Activated naive CD8-positive, alpha-beta T cell treated with anti-CD3 and anti-CD28 coated beads for 36 hours (primary cell): ENCODE measurements around the gene DMD. TPM values are rescaled to one million over a fixed set of nuclear protein-coding genes. Genes with fewer than 3 reads are reported as not detected.
A peak's percentile ranks its signal among the peaks of the same experiment; 100 is the strongest.

Experiments
- DNase-seq: peaks from one replicate; pipeline ENCODE4 v3.0.0; 2021
- H3K27ac Mint-ChIP-seq: one replicate; pipeline ENCODE4 v1.8.0; 2022; ENCODE audit warnings: mild to moderate bottlenecking, moderate library complexity, mixed read lengths
- H3K27me3 Mint-ChIP-seq: one replicate; pipeline ENCODE4 v1.8.0; 2022; ENCODE audit warnings: mild to moderate bottlenecking, mixed read lengths
- H3K36me3 Mint-ChIP-seq: one replicate; pipeline ENCODE4 v1.8.0; 2021; ENCODE audit warnings: mild to moderate bottlenecking, mixed read lengths
- H3K4me1 Mint-ChIP-seq: one replicate; pipeline ENCODE4 v1.8.0; 2021; ENCODE audit warnings: mixed read lengths
- H3K4me3 Mint-ChIP-seq: one replicate; pipeline ENCODE4 v1.8.0; 2022; ENCODE audit warnings: mild to moderate bottlenecking, moderate library complexity, mixed read lengths
- H3K9me3 Mint-ChIP-seq: one replicate; pipeline ENCODE4 v1.8.0; 2022; ENCODE audit warnings: mixed read lengths
- total RNA-seq, 2 experiments: library from RNA; stranded (reverse); gene quantifications; one replicate each; pipeline ENCODE4 v1.2.3, GENCODE V29; 2021

The DMD gene
- total RNA-seq, 2 experiments from 2014 or later: 0.08 to 0.46 TPM

GRCh38 chrX:31165241-31166035, 2045.9 kb downstream of the DMD start:
- no peak for DNase-seq
- H3K27ac Mint-ChIP-seq: no peak overlapping the region
- no peaks in the 10 kb centered on the region for H3K4me1 Mint-ChIP-seq
- no peaks in the 10 kb centered on the region for H3K9me3 Mint-ChIP-seq
- H3K36me3 Mint-ChIP-seq: no peaks in the 10 kb centered on the region
- peaks cover 3% of the 10 kb centered on the region for H3K27me3 Mint-ChIP-seq
- H3K4me3 Mint-ChIP-seq: no peak overlapping the region

DNA sequence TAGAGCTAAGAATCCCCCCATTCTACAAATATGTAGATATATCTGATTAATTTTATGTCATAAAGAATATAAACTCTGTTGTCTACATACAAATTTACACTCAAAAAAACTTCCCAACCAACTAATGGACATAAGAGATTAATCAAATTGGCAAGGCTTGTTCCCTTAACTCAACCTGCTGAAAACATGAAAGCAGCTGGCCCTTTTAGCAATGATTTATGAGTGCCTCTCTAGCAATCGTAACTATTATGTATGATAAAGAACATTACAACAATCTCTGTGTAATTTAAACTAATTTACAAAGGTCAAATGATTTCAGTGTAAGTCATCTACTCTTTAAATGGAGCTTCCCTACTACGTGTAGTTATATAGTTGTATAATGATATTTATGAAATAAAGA, 2056.4 kb downstream of the DMD start:
- H3K4me3 Mint-ChIP-seq: no peak overlapping the region
- no peaks in the 10 kb centered on the region for H3K4me1 Mint-ChIP-seq
- H3K36me3 Mint-ChIP-seq: no peaks in the 10 kb centered on the region
- peaks cover 3% of the 10 kb centered on the region for H3K27me3 Mint-ChIP-seq
- H3K9me3 Mint-ChIP-seq: no peaks in the 10 kb centered on the region
- no peak overlapping the region for H3K27ac Mint-ChIP-seq
- no peak for DNase-seq

DNA sequence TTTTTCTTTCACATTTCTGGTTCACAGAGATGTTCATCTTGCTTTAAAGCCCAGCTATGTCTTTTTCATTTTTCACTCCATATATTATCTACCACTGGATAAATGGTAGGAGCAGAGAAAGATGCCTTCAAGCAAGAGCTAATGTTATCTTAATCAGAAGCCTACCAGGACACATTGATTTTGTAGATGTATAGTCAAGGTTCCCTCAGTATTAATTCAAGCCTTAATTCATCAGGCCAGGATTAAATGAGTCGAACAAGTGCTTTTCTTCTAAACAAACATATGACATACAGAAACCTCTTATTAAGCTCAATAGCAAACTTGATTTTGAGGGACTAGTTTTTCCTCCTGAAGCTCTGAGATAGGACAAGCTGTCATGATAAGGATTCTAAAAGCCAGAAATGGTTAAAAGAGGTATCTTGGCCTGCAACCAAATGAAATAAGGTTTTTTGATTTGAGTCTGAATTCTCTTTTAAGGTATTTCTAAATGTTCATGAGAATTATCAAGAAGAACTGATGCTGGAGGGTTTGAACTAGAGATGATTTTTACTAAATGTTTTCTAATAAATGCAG, 2057.8 kb downstream of the DMD start:
- no peaks in the 10 kb centered on the region for H3K4me1 Mint-ChIP-seq
- no peak for DNase-seq
- H3K27me3 Mint-ChIP-seq: no peaks in the 10 kb centered on the region
- no peak overlapping the region for H3K27ac Mint-ChIP-seq
- no peak overlapping the region for H3K4me3 Mint-ChIP-seq
- H3K36me3 Mint-ChIP-seq: no peaks in the 10 kb centered on the region
- H3K9me3 Mint-ChIP-seq: no peaks in the 10 kb centered on the region

- Mint-ChIP-seq H3K4me3 (no peak overlapping the region), H3K27ac (no peak overlapping the region), H3K27me3 (no peaks in the 10 kb centered on the region), H3K36me3 (no peaks in the 10 kb centered on the region), H3K4me1 (no peaks in the 10 kb centered on the region), H3K9me3 (no peaks in the 10 kb centered on the region)
- no peak for DNase-seq
Measured at GRCh38 chrX:31147175-31147574, 2064.2 kb downstream of the DMD start.

DNA sequence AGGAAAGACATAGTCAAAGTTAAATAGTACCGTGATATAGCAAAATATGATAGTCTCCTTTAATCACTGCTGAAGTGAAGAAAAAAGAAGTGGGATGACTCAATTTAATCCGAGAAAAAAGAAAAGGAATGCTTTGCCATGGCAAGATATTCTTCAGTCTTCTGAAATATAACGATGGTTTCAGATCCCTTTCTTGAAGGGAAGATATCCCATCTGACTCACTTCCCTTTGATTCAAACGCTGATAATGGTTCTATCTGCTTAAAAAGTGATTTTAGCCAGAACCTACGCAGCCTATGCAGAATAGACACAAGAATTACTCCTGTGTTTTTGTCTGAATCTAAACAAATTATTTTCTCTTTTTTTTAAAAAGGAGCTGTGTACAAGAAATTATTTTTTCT, 2071.4 kb downstream of the DMD start:
- Mint-ChIP-seq H3K4me1 (peaks cover 10% of the 10 kb centered on the region), H3K4me3 (no peak overlapping the region), H3K36me3 (no peaks in the 10 kb centered on the region), H3K27ac (no peak overlapping the region), H3K9me3 (no peaks in the 10 kb centered on the region), H3K27me3 (no peaks in the 10 kb centered on the region)
- DNase-seq: no peak

DNA sequence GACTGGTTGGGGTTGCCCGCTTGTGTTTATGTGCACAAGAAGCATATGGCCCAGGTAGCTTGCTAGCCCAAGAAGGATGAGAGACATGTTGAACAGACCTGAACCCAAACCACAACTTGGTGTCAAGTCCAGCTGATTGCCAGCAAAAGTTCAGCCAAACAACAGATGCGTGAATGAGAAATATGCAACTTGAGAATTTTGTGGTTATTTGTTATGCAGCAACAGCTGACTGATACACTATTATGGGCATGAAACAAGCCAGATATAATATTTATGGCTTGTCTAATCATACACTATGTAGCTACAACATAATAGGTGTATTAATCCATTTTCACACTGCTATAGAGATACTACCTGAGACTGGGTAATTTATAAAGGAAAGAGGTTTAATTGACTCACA, 2073.2 kb downstream of the DMD start:
- DNase-seq: no peak
- peaks cover 10% of the 10 kb centered on the region for H3K4me1 Mint-ChIP-seq
- no peak overlapping the region for H3K4me3 Mint-ChIP-seq
- H3K36me3 Mint-ChIP-seq: no peaks in the 10 kb centered on the region
- no peaks in the 10 kb centered on the region for H3K27me3 Mint-ChIP-seq
- H3K27ac Mint-ChIP-seq: no peak overlapping the region
- H3K9me3 Mint-ChIP-seq: no peaks in the 10 kb centered on the region

- no peaks in the 10 kb centered on the region for H3K36me3 Mint-ChIP-seq
- peaks cover 10% of the 10 kb centered on the region for H3K4me1 Mint-ChIP-seq
- peak overlapping the region; percentile 47 for H3K27ac Mint-ChIP-seq
- H3K4me3 Mint-ChIP-seq: no peak overlapping the region
- DNase-seq: no peak
- H3K27me3 Mint-ChIP-seq: no peaks in the 10 kb centered on the region
- no peaks in the 10 kb centered on the region for H3K9me3 Mint-ChIP-seq
Measured at GRCh38 chrX:31136144-31136611, 2075.2 kb downstream of the DMD start.

DNA sequence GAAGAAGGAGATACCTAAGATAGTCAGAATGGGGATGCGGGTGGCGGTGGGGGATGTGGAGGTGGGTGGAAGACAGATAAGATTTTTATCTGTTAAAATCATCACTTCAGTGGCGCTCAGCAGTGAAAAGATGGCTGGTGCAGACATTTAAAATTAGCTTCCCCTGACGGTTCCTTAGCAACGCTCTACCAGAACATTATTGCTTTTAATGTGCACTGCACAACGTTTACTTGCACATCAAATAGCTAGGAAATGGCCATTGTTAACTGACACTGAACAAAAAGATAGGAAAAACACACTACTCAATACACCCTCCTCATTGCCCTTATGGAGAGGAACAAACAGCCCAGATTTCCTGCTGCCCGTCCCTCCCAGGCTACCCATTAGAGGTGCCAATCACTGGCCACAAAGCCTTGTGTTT, 2078.5 kb downstream of the DMD start:
- H3K36me3 Mint-ChIP-seq: no peaks in the 10 kb centered on the region
- no peak overlapping the region for H3K4me3 Mint-ChIP-seq
- H3K4me1 Mint-ChIP-seq: peaks cover 10% of the 10 kb centered on the region
- no peak overlapping the region for H3K27ac Mint-ChIP-seq
- no peak for DNase-seq
- no peaks in the 10 kb centered on the region for H3K9me3 Mint-ChIP-seq
- H3K27me3 Mint-ChIP-seq: peaks cover 5% of the 10 kb centered on the region

GRCh38 chrX:31130457-31131220, 2080.7 kb downstream of the DMD start:
- no peak overlapping the region for H3K4me3 Mint-ChIP-seq
- no peaks in the 10 kb centered on the region for H3K36me3 Mint-ChIP-seq
- DNase-seq: no peak
- peaks cover 7% of the 10 kb centered on the region for H3K27me3 Mint-ChIP-seq
- no peaks in the 10 kb centered on the region for H3K9me3 Mint-ChIP-seq
- H3K27ac Mint-ChIP-seq: no peak overlapping the region
- peaks cover under 1% of the 10 kb centered on the region for H3K4me1 Mint-ChIP-seq

DNA sequence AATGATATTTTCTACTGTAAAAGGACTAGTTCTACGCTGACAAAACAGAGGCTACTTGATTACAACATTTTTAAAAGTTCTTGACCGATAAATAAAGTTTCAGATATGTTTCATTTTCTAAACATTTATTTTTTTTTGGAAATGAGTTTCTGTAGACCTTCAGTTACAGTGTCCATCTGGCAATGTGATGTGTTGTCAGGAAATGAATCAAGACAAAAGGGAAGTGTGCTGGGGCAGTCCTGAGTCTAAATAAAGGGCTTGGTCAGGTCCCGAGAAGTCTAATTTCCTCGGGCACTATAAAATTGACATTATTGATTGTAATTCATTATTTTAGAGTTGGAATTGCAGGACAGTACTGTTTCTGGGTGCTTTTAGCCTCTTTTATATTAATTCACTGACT, 2082.5 kb downstream of the DMD start:
- Mint-ChIP-seq H3K9me3 (no peaks in the 10 kb centered on the region), H3K27ac (no peak overlapping the region), H3K4me3 (no peak overlapping the region), H3K4me1 (no peaks in the 10 kb centered on the region), H3K36me3 (no peaks in the 10 kb centered on the region), H3K27me3 (peaks cover 7% of the 10 kb centered on the region)
- no peak for DNase-seq

GRCh38 chrX:31127716-31128115, 2083.6 kb downstream of the DMD start:
- Mint-ChIP-seq H3K27ac (peak overlapping the region; percentile 6), H3K4me3 (no peak overlapping the region), H3K4me1 (no peaks in the 10 kb centered on the region), H3K36me3 (no peaks in the 10 kb centered on the region), H3K9me3 (no peaks in the 10 kb centered on the region), H3K27me3 (peaks cover 7% of the 10 kb centered on the region)
- DNase-seq: no peak

- no peaks in the 10 kb centered on the region for H3K36me3 Mint-ChIP-seq
- peaks cover 7% of the 10 kb centered on the region for H3K27me3 Mint-ChIP-seq
- H3K4me3 Mint-ChIP-seq: no peak overlapping the region
- DNase-seq: no peak
- no peak overlapping the region for H3K27ac Mint-ChIP-seq
- H3K4me1 Mint-ChIP-seq: no peaks in the 10 kb centered on the region
- H3K9me3 Mint-ChIP-seq: no peaks in the 10 kb centered on the region
Measured at GRCh38 chrX:31126205-31126604, 2085.1 kb downstream of the DMD start.

DNA sequence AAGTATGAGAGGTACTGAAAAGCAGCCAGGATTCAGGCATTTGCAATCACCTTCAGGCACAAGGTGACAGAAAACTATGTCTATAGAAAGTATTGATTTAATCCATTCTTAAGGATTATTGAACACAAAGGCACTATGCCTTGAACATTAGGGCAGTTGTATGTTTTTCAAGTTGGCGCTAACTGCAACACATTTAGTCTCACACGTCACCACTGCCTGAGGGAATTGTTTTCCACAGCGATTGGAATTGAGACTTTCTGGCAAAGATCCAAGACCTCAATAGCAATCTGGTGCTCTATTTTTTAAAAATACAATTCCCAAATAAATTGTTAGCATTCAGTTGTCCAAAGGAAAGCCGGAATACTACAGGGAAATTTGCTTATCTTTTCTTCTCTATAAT, 2086.8 kb downstream of the DMD start:
- no peak for DNase-seq
- no peaks in the 10 kb centered on the region for H3K4me1 Mint-ChIP-seq
- no peaks in the 10 kb centered on the region for H3K9me3 Mint-ChIP-seq
- H3K27ac Mint-ChIP-seq: no peak overlapping the region
- peaks cover 7% of the 10 kb centered on the region for H3K27me3 Mint-ChIP-seq
- H3K36me3 Mint-ChIP-seq: no peaks in the 10 kb centered on the region
- H3K4me3 Mint-ChIP-seq: no peak overlapping the region

DNA sequence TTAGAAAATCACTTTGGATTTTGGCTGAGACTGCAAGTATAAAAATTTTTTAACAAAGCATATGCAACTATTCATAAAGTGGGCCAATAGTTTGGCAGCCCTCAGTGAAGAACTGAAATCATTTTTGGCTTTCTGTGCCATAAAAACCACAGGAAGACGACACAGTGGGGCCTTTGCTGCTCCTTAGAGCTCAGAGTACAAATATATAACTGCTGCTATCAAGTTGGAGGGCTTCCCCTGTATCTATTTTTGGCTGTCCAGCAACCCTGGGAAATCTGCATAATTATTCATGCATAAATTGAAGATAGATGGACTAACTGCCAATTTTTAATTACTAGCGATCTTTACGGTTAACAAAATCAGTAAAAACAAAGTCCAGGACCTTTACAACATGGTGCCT, 2088.0 kb downstream of the DMD start:
- no peaks in the 10 kb centered on the region for H3K36me3 Mint-ChIP-seq
- no peaks in the 10 kb centered on the region for H3K9me3 Mint-ChIP-seq
- H3K27ac Mint-ChIP-seq: no peak overlapping the region
- H3K27me3 Mint-ChIP-seq: peaks cover 7% of the 10 kb centered on the region
- no peak for DNase-seq
- H3K4me3 Mint-ChIP-seq: no peak overlapping the region
- no peaks in the 10 kb centered on the region for H3K4me1 Mint-ChIP-seq

DNA sequence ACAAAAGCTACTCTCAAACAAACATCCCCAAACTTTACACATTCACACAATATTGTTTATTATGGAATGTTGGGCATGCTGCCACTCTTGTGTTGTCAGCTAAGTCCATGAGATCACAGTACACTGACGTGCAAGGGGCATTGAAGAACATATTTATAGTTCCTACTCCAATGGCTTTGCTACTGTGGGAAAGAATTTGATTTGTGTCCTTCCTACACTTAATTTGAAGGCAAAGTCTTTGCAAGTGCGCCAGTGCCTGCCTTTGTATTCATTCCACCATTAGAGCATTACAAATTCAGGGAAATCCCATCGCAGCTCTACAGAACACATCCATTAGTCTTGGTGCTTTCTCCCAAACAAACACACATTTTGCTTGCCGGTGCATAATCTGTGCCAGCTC, 2094.1 kb downstream of the DMD start:
- Mint-ChIP-seq H3K27me3 (peaks cover 13% of the 10 kb centered on the region), H3K4me1 (peaks cover 2% of the 10 kb centered on the region), H3K4me3 (no peak overlapping the region), H3K36me3 (no peaks in the 10 kb centered on the region), H3K9me3 (no peaks in the 10 kb centered on the region), H3K27ac (no peak overlapping the region)
- no peak for DNase-seq
